Dermis blood vessel endothelial cell (primary cell): ENCODE results near the gene AK6. TPM values are rescaled to one million over a fixed set of nuclear protein-coding genes. Genes with fewer than 3 reads are reported as not detected.
"Not testable (repeated sequence)": the region's sequence is repeated elsewhere in the genome, so short reads cannot be mapped to it uniquely, and the experiment has no call there.

Experiments used
- DNase-seq: peaks from one replicate; pipeline ENCODE4 v3.0.0; 2010
- total RNA-seq: library from RNA; depleted of rRNA; stranded (reverse); fragments of >200 nt; gene quantifications from 2 replicates; pipeline ENCODE4 v1.2.3, GENCODE V29; 2014

Gene AK6
- total RNA-seq, 1 donor from 2014 or later: 21.3 TPM

DNA sequence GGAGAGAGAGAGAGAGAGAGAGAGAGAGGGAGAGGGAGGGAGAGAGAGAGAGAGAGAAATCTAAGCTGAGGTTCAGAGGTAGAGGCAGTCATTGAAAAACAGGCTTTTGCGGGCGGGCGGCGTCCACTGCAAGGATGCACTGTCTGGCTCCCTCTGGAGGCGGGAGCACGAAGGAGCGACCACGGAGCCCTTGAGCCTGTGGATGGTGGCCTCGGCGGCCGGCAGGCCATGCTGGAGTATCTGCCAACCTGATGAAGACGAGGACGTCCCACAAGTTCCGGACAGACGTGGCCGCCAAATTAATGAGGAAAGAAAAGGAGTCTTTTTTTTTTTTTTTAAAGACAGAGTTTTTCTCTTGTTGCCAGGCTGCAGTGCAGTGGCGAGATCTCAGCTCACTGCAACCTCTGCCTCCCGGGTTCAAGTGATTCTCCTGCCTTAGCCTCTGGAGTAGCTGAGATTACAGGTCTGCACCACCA is 34.5 kb downstream of the AK6 start:
- DNase-seq: peak; percentile 89

GRCh38 chr5:69333668-69334315 is 35.5 kb downstream of the AK6 start:
- not testable (repeated sequence) for DNase-seq

GRCh38 chr5:69331528-69332445 is 37.5 kb downstream of the AK6 start:
- no peak for DNase-seq

- DNase-seq: no peak
These were observed 39.3 kb downstream of the AK6 start for GRCh38 chr5:69329905-69330489.

- no peak for DNase-seq
These were observed 43.0 kb downstream of the AK6 start for GRCh38 chr5:69326365-69326764.

GRCh38 chr5:69317391-69317790 is 51.9 kb downstream of the AK6 start:
- no peak for DNase-seq

- no peak for DNase-seq
These were observed 53.3 kb downstream of the AK6 start for GRCh38 chr5:69315972-69316371.

DNA sequence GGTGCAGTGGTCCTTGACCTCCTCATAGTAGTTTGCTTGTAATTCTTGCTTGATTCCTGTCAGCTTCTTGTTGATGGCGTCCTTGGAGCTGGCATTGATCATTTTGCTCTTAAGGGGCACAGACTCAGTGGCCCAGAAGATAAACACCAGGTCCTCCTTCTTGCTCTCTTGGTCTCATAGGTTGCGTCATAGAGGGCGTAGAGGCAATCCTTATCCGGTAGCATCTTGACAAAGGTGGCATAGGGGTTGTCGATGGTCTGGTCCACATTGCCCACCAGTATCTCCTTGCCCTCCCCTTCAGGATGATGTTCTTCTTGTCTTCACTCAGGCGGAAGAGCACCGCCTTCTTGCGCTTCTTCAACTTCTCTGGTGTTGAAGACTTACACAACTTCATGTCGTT is 55.9 kb downstream of the AK6 start:
- DNase-seq: no peak

- DNase-seq: no peak
These were observed 56.7 kb downstream of the AK6 start for GRCh38 chr5:69312459-69313160.

GRCh38 chr5:69309380-69309779 is 59.9 kb downstream of the AK6 start:
- DNase-seq: no peak

DNA sequence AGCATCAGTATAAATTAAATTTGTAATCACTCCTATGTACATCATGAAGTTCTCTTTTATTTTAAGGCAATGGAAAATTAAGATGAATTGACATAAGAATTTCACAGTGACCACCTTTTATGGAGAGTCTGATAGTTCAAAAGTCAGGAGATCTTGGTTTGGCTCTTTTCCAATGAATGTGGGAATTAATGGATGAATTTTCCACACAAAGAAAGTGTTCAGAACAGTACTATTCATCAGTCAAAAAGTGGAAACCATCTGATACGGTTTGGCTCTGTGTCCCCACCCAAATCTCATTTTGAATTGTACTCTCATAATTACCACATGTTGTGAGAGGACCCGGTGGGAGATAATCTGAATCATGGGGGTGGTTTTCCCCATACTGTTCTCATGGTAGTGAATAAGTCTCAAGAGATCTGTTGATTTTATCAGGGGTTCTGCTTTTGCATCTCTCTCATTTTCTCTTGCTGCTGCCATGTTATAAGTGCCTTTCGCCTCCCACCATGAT is 61.2 kb downstream of the AK6 start:
- DNase-seq: no peak

- no peak for DNase-seq
These were observed 63.8 kb downstream of the AK6 start for GRCh38 chr5:69305512-69305911.

Other genes with a start within 250 kb of the AK6 start
- gene CCNB1, start 202.4 kb downstream of the AK6 start, total RNA-seq: 63.8 and 223 TPM in 2 replicates
- gene CENPH, start 179.9 kb downstream of the AK6 start, total RNA-seq: 3.1 and 10.7 TPM in 2 replicates
- gene CDK7, start 134.6 kb downstream of the AK6 start, total RNA-seq: 35.9 and 62.5 TPM in 2 replicates
- 5.6 and 8.7 TPM in 2 replicates for gene CCDC125, start 36.7 kb downstream of the AK6 start, total RNA-seq
- 56.7 and 94.0 TPM in 2 replicates for gene TAF9, start within 50 bp of the AK6 start, total RNA-seq
- gene RAD17, start 298 bp upstream of the AK6 start, total RNA-seq: 17.4 and 19.1 TPM in 2 replicates
- 2.0 and 3.1 TPM in 2 replicates for gene MARVELD2, start 45.6 kb upstream of the AK6 start, total RNA-seq
- gene OCLN, start 123.3 kb upstream of the AK6 start, total RNA-seq: 4.4 and 5.7 TPM in 2 replicates
- 20.9 and 34.4 TPM in 2 replicates for gene GTF2H2C, start 190.7 kb upstream of the AK6 start, total RNA-seq